Endothelial cell of umbilical vein (primary cell): Measurements from ENCODE around the gene AP2A2. TPM values are rescaled to one million over a fixed set of nuclear protein-coding genes. Genes with fewer than 3 reads are reported as not detected.

Source experiments
- BruUV-seq: library from RNA; stranded (reverse); fragments of 400-500 nt; replicated peaks from 2 replicates; lab custom pipeline; 2021; lab: Mats Ljungman, UMichigan
- CTCF ChIA-PET: fragments of 300-600, 350-600 bp; sonication (Branson Sonifier 250); formaldehyde crosslinking; loops from one replicate; lab custom pipeline; 2021; ENCODE audit warnings: antibody characterized with exemption, inconsistent platforms; lab: Charles Lee
- POLR2A ChIA-PET: fragments of 300-600, 350-600 bp; sonication (Branson Sonifier 250); formaldehyde crosslinking; loops from one replicate; lab custom pipeline; 2021; ENCODE audit warnings: antibody characterized with exemption, inconsistent platforms; lab: Charles Lee
- DNase-seq: peaks from one replicate; pipeline ENCODE4 v3.0.0-alpha.2; 2011; ENCODE audit warnings: low read depth, low spot score
- FAIRE-seq: peaks from 2 replicates; lab custom pipeline; 2011; peaks lifted over from hg19 to GRCh38; lab: Jason Lieb, UNC
- H2AFZ ChIP-seq: 2 replicates; pipeline ENCODE4 v1.6.0; 2012; ENCODE audit warnings: low read depth, low read length, control low read depth, inconsistent platforms
- H3K27ac ChIP-seq: 2 replicates; pipeline ENCODE4 v1.5.1; 2011; ENCODE audit warnings: low read depth, mild to moderate bottlenecking, control low read depth, low read length, moderate library complexity; ENCODE audit not compliant: insufficient read depth
- H3K27me3 ChIP-seq, 2 experiments: 2 replicates each; pipeline versions ENCODE4 v1.6.0 to v1.6.1; 2011; ENCODE audit warnings: low read length in 2 of 2, mixed read lengths in 1 of 2; ENCODE audit not compliant: control insufficient read depth in 2 of 2, insufficient read depth in 2 of 2
- H3K36me3 ChIP-seq, 2 experiments: 2 replicates in 1 of 2; 3 replicates in 1 of 2; pipeline ENCODE4 v1.5.1; 2011; ENCODE audit warnings: low read length in 2 of 2, mild to moderate bottlenecking in 1 of 2, moderate library complexity in 1 of 2; ENCODE audit not compliant: control insufficient read depth in 2 of 2, insufficient read depth in 2 of 2; ENCODE audit errors: extremely low read depth in 1 of 2
- H3K4me1 ChIP-seq: 3 replicates; pipeline ENCODE4 v1.5.1; 2011; ENCODE audit warnings: mild to moderate bottlenecking, low read length; ENCODE audit not compliant: control insufficient read depth, insufficient read depth; ENCODE audit errors: extremely low read depth
- H3K4me2 ChIP-seq: 2 replicates; pipeline ENCODE4 v1.6.1; 2011; ENCODE audit warnings: low read length, control low read depth, mixed read lengths; ENCODE audit not compliant: insufficient read depth
- H3K4me3 ChIP-seq, 3 experiments: fragments of 200-600 bp in 1 of 3; sonication (generic), shearing (Covaris generic) in 1 of 3; replicated peaks in 1 of 3; 2 replicates each; pipeline ENCODE4 v1.5.1; 2011 to 2016; ENCODE audit warnings: control low read depth in 3 of 3, low read length in 3 of 3, mild to moderate bottlenecking in 2 of 3, inconsistent platforms in 1 of 3, low read depth in 1 of 3, moderate library complexity in 1 of 3; ENCODE audit not compliant: insufficient read depth in 1 of 3
- H3K79me2 ChIP-seq: 2 replicates; pipeline ENCODE4 v1.6.0; 2012; ENCODE audit warnings: low read length, inconsistent platforms; ENCODE audit not compliant: control insufficient read depth, insufficient read depth
- H3K9ac ChIP-seq: replicated peaks from 2 replicates; pipeline ENCODE3; 2011; ENCODE audit warnings: low read length, control low read depth; ENCODE audit not compliant: insufficient read depth; ENCODE audit errors: extremely low read depth
- H3K9me1 ChIP-seq: replicated peaks from 3 replicates; pipeline ENCODE4 v1.6.0; 2011; ENCODE audit warnings: mild to moderate bottlenecking, low read length; ENCODE audit not compliant: control insufficient read depth, insufficient read depth; ENCODE audit errors: extremely low read depth
- H3K9me3 ChIP-seq: replicated peaks from 2 replicates; pipeline ENCODE4 v1.5.1; 2012; ENCODE audit warnings: low read length, inconsistent platforms; ENCODE audit not compliant: control insufficient read depth, insufficient read depth
- H4K20me1 ChIP-seq: replicated peaks from 2 replicates; pipeline ENCODE3; 2011; ENCODE audit warnings: mild to moderate bottlenecking, low read length; ENCODE audit not compliant: control insufficient read depth, insufficient read depth; ENCODE audit errors: extremely low read depth
- EZH2 ChIP-seq: IDR thresholded peaks from 2 replicates; pipeline ENCODE4 v1.6.1; 2012; ENCODE audit warnings: borderline replicate concordance, low read depth, mild to moderate bottlenecking, moderate library complexity, low read length, inconsistent platforms; ENCODE audit not compliant: severe bottlenecking
- FOS ChIP-seq: IDR thresholded peaks from 2 replicates; pipeline ENCODE4 v1.6.1; 2011; ENCODE audit warnings: mild to moderate bottlenecking, low read length, moderate library complexity, borderline replicate concordance; ENCODE audit not compliant: insufficient read depth
- GATA2 ChIP-seq: IDR thresholded peaks from 2 replicates; pipeline ENCODE4 v1.7.0; 2011; ENCODE audit warnings: low read depth, mild to moderate bottlenecking, moderate library complexity, mixed read lengths, low read length; ENCODE audit not compliant: insufficient read length, insufficient read depth
- JUN ChIP-seq: IDR thresholded peaks from 2 replicates; pipeline ENCODE4 v1.6.1; 2011; ENCODE audit warnings: borderline replicate concordance, low read depth; ENCODE audit not compliant: insufficient read length, insufficient read depth
- MYC ChIP-seq: IDR thresholded peaks from one replicate; pipeline ENCODE4 v1.6.1; 2011; ENCODE audit warnings: mild to moderate bottlenecking, low read depth, low read length
- POLR2A ChIP-seq: IDR thresholded peaks from 2 replicates; pipeline ENCODE4 v1.6.1; 2012; ENCODE audit warnings: low read depth, mild to moderate bottlenecking, control low read depth, low read length
- POLR2AphosphoS5 ChIP-seq: IDR thresholded peaks from 2 replicates; pipeline ENCODE4 v1.6.1; 2012; ENCODE audit warnings: low read depth, mild to moderate bottlenecking, control low read depth, low read length, moderate library complexity; ENCODE audit not compliant: insufficient read depth
- dilution Hi-C: fragments of 300-500 bp; cut with MboI; formaldehyde crosslinking; loops from one replicate; pipeline ENCODE4 v1.15.0; 2019; ENCODE audit warnings: low sequenced_read_pairs; ENCODE audit not compliant: extremely low pct_ligation_motif_present
- intact Hi-C: fragments of 100-400 bp; cut with micrococcal nuclease; formaldehyde crosslinking; loops from one replicate; pipeline ENCODE4 v1.10.0; 2022
- polyA plus RNA-seq, 4 experiments: library from polyadenylated mRNA; depleted of rRNA in 3 of 4; stranded (reverse) in 3 of 4; unstranded in 1 of 4; fragments of >200 nt; gene quantifications; 2 replicates each; pipeline versions ENCODE4 v1.2.1 to v1.2.3, GENCODE V29; 2011 to 2012; ENCODE audit warnings: missing spikeins in 1 of 4
- total RNA-seq: library from RNA; stranded (reverse); gene quantifications from 2 replicates; pipeline ENCODE4 v1.2.3, GENCODE V29; 2021
- TF ChIP-seq, protein P1 (sequence below), 2 donors: IDR thresholded peaks; 1 replicate in 1 of 2; 2 replicates in 1 of 2; pipeline ENCODE4 v1.5.1; 2011; ENCODE audit warnings: low read length in 2 of 2, mild to moderate bottlenecking in 2 of 2, moderate library complexity in 2 of 2, control low read depth in 1 of 2, inconsistent platforms in 1 of 2, low read depth in 1 of 2; ENCODE audit not compliant: insufficient read depth in 1 of 2; ENCODE audit errors: extremely low read depth in 1 of 2
- TF ChIP-seq, protein P2 (sequence below): IDR thresholded peaks from 2 replicates; pipeline ENCODE4 v1.6.1; 2011; ENCODE audit not compliant: insufficient read depth, insufficient read length

AP2A2 gene
- total and polyA plus RNA-seq, 2 donors (not counting 3 experiments of a cell fraction or from before 2014, with no cell fraction given), result 89.5 to 92.6 TPM

DNA sequence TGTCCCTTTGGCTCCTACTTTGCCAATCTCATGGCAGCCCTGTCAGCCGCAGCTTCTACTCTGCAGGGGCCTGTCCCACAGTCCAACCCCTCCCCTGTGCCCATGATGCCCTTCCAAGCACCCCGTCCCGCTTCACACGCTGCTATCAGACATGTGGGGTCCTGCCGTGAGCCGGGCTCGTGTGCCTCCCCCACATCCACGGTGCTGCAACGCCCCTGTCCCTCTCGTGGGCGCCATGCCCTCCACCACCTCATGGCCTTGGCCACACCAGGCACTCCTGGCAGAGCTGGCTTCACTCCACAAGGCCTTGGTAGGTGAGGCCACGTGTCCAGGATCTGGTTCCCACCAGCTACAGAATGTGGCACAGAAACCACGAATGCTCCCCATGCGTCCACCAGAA lies 38.1 kb upstream of the AP2A2 start:
- Histone ChIP-seq H3K27me3 (no peaks in the 10 kb centered on the region), H3K27ac (no peak overlapping the region), H3K4me2 (no peak overlapping the region), H3K9me3 (no peaks in the 10 kb centered on the region), H3K79me2 (no peaks in the 10 kb centered on the region), H2AFZ (no peak overlapping the region), H4K20me1 (no peaks in the 10 kb centered on the region), H3K9me1 (no peaks in the 10 kb centered on the region), H3K9ac (no peak overlapping the region), H3K4me3 (no peak overlapping the region), H3K36me3 (peaks cover 0 to 5% of the 10 kb centered on the region in 2 experiments), H3K4me1 (no peaks in the 10 kb centered on the region)
- ChIA-PET POLR2A (no interaction called here), CTCF (no interaction called here)
- intact Hi-C loops, result no loop called here
- TF ChIP-seq POLR2AphosphoS5, result no peak
- TF ChIP-seq MYC, result no peak
- TF ChIP-seq JUN, result no peak
- TF ChIP-seq GATA2, result no peak
- TF ChIP-seq, protein P1, sequence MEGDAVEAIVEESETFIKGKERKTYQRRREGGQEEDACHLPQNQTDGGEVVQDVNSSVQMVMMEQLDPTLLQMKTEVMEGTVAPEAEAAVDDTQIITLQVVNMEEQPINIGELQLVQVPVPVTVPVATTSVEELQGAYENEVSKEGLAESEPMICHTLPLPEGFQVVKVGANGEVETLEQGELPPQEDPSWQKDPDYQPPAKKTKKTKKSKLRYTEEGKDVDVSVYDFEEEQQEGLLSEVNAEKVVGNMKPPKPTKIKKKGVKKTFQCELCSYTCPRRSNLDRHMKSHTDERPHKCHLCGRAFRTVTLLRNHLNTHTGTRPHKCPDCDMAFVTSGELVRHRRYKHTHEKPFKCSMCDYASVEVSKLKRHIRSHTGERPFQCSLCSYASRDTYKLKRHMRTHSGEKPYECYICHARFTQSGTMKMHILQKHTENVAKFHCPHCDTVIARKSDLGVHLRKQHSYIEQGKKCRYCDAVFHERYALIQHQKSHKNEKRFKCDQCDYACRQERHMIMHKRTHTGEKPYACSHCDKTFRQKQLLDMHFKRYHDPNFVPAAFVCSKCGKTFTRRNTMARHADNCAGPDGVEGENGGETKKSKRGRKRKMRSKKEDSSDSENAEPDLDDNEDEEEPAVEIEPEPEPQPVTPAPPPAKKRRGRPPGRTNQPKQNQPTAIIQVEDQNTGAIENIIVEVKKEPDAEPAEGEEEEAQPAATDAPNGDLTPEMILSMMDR (IDR thresholded peaks at IDR 0.05; ENCODE audit: extremely low read depth in 1 of 2, insufficient read depth in 1 of 2, low read depth in 1 of 2, low read length in 2 of 2), result no peak
- TF ChIP-seq FOS, result no peak
- TF ChIP-seq, protein P2, sequence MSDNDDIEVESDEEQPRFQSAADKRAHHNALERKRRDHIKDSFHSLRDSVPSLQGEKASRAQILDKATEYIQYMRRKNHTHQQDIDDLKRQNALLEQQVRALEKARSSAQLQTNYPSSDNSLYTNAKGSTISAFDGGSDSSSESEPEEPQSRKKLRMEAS, result no peak
- no peak for TF ChIP-seq POLR2A
- no peak for TF ChIP-seq EZH2
- no TSS peak for BruUV-seq
- DNase-seq (no peak), FAIRE-seq (no peak)
- dilution Hi-C loops, result no loop called here
